Stimulated activated CD4-positive, alpha-beta T cell treated with anti-CD3 and anti-CD28 coated beads, TNF-alpha, amount 100 ng/mL, for 48 hours (primary cell): ENCODE measurements around the gene TM4SF1.

Experiments used
- DNase-seq, 3 donors: peaks; one replicate each; pipeline ENCODE4 v3.0.0-alpha.2; 2020; ENCODE audit warnings: low read depth in 3 of 3

The TM4SF1 gene, protein sequence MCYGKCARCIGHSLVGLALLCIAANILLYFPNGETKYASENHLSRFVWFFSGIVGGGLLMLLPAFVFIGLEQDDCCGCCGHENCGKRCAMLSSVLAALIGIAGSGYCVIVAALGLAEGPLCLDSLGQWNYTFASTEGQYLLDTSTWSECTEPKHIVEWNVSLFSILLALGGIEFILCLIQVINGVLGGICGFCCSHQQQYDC

DNA sequence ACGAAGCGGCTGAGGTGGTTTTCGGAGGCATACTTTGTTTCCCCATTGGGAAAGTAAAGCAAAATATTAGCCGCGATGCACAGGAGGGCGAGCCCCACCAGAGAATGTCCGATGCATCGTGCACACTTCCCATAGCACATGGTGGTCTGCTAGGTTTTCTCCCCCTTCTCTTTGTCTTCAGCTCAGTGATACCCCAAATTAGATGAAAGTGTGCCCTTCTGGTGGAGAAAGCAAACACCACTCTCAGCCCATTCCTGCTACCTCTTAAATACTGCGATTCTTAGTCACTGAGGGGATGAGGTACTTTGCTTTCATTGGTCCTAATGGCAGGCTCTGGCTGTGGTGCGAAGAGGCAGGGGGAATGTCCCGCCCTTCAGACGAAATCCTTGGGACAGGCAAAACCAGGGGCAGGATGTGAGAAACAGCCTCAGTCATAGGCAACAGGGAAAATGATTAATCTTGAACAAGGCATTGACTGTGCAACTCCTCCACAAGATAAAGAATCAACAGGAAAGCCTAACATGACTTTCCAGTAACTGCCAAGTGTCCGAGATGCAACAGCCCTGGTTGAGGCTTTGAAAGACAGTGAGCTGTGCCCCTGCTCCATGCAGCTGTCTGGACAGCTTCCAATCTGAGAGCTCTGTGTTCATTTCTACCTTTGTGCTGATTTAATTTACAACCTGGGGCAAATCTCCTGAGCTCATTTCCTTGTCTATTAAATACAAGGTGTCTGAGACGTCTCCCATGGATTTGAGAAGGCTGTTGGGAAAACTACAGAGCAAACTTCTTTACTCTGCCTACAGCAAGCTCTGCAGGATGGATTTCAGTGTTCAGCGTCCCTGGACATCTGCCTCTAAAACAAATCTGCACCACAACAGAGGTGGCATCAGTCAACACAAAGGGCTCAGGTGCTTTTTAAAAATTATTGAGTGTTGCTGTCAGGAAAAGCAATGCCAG, at the start of gene TM4SF1:
Gene TM4SF1, minus strand, starts transcription at position 242 of the 957 bp plus-strand sequence. Its CDS starts 102 bp downstream, at position 140.
- no peak for DNase-seq

DNA sequence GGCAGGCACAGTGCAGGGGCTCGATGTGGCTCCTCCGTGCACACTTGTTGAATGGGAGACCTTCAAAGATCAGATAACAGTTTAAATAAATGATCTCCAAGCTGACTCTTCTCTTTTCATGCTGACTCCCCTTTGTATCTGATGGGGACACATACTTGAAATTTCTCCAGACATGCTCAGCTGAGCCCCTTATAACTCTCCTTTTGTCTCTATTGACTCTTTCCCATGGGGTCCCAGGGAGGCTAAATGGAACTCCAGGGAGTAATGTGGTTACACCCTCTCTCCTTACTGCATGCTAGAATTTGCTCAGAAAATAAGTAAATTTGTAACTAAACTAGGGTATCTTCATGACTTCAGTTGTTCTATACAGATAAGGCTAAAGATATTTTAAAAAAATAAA, 48.9 kb upstream of the TM4SF1 start:
- no peak for DNase-seq

DNA sequence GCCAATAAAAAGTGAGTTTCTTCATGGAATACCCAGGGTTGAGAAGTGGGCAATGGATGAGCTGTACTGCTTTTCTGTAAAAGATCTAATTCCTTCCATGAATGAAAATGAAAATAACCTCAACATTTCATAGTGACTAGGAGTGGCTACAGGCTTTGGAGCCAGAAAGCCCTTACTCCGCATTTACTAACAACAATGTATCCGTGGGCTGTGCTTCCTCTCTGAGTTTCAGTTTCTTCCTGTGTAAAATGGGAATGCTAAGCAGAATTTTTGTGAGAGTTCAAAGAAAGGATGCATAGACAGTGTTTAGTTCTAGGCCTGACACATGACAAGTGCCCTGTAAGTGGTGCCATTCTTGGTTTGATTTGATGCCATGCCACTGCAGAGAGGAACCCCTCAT, 47.5 kb upstream of the TM4SF1 start:
- no peak for DNase-seq

DNA sequence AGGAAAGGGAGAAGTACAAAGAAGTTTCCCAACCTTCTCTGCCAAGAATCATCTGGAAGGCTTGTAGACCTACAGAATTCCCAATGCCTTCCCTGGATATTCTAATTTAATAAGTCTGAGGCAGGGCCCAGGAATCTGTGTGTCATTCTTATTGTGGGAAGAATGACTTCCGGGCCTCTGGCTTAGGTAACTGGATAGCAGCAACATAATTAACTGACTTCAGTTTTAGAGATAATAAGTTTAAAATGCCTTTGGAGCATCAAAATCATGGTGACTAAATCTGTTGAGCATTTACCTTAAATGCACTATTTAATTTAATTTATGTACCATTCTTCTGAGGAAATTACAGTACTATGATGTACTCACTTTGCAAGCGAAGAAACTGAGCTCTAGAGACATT, 44.3 kb upstream of the TM4SF1 start:
- no peak for DNase-seq

DNA sequence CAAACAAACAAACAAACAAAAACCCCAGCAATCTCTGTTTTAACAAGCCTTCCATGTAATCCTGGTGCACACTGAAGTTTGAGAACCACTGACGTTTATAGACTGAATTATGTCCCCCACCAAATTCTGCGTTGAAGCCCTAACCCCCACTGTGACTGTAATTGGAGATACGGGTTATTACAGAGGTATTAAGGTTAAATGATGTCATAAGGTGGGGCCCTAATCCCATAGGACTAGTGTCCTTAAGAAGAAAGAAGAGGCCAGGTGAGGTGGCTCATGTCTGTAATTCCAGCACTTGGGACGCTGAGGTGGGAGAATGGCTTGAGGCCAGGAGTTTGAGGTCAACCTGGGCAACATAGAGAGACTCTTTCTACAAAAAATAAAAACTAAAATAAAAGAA, 42.4 kb upstream of the TM4SF1 start:
- no peak for DNase-seq

DNA sequence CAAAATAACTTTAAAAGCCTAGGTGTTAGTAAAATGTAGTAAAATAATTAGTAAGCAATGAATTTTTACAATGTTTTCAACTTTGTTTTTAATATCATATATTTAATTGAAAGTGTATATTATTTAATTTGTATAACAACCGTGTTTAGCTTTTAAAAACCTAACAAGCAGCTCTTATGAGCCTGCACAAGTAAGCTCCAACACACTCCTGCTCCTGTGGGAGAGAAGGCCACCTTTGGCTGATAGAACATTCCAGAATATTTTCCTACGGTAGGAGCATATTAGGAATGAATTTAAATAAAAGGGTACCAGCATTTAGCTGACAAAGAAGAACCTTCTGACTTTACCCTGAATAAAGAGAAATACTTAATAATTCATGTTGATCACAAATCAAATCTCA, 40.3 kb upstream of the TM4SF1 start:
- DNase-seq = no peak

DNA sequence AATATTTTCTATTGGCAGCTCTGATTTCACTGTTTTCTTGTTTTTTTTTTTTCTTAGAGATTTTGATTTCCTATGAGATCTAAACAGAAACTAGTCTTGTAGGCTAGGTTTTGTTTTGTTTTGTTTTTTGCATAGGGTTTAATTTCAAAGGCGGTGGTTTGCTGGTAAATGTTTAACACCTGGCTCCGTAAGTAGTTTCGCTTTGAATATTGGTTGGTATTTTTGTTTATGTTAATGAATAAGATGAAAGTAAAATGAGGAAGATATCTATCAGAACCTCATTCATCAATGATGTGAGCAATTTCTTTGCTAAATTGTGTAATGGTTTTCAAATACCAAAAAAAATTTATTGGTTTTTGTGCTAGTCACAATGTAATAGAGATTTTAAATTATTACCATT, 39.7 kb upstream of the TM4SF1 start:
- DNase-seq = no peak

DNA sequence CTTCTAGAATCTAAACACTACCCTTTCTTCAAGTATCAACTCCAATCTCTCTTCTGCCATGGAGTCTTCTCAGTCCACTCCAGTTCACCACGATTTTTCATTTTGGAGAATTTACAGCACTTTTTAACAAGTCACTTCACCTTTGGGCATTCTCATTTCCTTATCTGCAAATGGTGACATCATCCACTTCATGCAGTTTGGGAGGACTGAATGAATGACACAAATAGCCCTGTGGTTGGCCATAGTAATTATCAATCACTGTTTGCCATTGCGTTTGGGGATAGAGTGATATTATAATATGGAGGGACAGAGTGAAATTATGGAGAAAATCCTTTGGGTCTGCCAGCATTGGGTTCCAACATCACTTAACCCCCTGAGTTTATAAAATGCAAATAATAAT, 38.0 kb upstream of the TM4SF1 start:
- no peak for DNase-seq

DNA sequence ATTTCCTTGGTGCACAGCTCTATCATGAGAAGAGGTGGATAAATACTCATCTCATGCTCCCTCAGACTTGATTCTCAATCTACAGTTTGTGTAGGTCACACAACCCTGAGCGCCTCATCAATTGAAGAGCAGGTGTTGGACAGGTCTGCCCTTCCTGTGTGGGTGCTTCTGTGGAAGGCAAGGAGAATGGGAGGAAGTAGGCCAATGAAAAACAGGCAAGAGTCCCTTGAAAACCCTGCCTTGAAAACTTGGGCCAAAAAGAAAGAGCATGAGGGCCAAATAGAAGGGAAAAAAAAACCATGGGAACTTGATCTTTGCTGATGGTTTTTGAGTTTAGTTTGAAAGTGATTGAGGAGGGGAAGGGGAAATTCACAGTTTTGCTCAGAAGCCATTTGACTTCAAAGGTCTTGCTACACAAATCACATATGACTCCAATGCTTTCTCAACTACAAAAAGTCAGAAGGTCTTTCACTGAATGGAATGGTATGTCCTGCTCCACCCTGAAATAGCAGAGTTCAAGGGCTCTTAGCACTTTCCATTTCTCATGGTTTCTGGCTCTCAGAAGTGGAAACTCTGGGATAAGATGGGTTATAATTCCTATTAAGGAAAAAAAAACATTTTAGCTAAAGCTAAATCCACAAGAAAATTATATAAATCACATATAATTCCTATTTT, 37.2 kb upstream of the TM4SF1 start:
- no peak for DNase-seq

DNA sequence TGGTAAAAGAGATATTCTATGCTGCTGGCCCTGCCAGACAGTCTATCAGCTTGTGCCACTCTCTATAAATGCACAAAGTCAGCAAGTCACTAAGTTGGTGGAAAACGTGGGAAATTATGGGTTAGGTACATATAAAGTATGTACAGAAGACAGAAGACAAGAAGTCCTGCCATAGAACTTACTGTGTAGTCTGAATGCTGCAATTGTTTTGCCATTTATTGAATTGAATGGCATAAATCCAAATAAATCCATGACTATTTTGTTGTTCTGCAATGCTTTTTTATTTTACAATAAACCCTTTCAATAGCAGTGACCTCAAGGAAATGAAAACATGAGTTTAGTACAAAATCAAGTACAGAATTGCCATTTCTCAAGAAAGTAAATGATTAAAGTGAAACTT, 34.1 kb upstream of the TM4SF1 start:
- DNase-seq = no peak

DNA sequence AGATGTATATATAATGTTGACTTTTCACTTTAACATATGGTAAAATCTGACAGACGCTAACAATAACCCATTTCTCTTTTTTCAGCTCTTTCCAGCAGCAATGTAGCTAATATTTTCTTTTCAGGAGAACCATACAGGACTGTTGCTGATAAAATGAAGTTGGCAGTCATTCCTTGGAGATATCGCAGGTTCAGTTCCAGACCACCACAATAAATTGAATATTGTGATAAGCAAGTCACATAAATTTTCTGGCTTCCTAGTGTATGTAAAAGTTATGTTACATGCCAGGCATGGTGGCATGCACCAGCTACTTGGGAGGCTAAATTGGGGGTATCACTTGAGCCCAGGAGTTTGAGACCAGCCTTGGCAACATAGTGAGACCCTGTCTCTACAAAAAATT, 31.9 kb upstream of the TM4SF1 start:
- DNase-seq = no peak

DNA sequence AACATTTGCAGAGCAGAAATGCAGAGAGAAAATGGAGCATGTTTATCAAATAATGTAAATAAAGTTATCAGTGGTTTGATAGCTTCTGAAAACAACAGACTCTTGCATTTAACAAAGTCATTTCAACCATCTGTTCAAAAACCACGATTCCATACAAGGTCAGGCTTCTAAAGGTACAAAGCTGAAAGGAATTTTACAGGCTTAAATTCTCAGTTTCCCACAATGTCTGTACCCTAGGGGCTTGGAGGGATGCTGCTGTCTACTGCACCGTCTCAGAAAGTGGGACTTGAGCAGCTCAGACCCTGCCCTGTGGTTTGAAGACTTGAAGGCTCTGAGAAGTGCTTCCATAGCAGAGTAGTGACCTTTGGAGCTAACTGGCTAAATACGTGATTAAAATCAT, 30.4 kb upstream of the TM4SF1 start:
- DNase-seq = no peak

DNA sequence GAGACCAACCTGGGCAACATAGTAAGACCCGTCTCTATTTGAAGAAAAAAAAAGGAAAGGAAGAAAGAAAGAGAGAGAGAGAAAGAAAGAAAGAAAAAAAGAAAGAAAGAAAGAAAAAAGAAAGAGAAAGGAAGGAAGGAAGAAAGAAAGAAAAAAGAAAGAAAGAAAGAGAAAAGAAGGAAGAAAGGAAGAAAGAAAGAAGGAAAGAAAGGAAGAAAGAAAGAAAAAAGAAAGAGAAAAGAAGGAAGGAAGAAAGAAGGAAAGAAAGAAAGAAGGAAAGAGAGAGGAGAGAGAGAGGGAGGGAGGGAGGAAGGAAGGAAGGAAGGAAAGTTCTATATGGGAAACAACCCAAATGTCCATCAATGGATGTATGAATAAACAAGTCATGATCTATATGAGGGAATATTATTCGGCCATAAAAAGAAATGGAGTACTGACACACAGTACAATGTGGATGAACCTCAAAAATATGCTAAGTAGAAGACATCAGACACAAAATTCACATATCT, 28.8 kb upstream of the TM4SF1 start:
- no peak for DNase-seq

DNA sequence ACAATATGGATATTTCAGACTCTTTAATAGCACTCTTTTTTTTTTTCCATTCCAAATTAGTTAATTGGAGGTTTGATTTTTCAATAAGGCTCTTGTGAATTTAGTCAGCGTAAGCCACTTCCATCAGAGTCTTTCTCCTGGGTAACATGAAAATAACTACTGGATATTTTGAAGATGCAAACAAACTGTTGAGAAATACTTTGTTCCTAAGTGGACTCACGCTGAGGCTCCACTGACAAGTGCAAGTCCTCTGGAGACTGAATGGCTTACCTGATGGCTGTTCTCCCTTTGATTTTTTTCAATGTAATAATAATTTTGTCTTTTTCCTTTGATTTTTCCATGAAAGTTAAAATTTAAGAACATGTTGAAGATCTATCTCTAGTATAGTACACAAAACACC, 26.0 kb upstream of the TM4SF1 start:
- no peak for DNase-seq

DNA sequence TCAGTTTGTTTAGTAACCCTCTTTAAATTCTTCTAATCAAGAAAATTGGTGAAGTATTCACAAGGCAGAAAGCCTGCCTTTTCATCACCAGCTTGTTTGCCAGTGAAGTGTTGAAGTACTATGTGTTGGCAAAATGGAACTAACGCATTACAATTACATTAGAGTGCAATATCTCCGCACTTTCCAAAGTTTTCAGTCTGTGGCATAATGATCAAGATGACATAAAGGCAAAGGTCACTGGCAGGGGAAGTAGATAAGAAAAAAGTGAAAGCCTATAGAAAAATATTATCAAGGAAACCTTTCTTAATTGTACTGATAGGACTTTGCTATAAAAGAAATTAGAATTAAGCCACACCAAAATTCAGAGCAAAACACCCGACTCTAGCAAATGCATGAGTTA, 25.0 kb upstream of the TM4SF1 start:
- DNase-seq = no peak

DNA sequence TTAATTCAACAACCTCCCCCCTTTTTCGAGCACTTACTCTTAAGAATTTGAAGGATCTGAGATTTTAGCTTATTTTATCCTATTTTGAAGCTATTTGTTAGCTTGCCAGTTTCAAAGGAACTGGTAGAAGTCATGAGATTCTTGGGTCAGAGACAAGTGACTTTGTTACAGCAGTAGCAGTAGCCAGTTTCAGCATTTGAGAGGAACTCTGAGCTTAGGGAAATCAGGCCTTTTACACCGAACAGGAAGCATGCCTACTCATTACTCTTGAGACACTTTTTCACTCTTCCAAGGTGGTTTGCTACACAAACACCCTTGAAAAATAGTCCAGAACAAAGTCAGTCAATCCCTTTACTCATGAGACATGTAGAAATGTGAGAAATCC, 24.5 kb upstream of the TM4SF1 start:
- DNase-seq = no peak

DNA sequence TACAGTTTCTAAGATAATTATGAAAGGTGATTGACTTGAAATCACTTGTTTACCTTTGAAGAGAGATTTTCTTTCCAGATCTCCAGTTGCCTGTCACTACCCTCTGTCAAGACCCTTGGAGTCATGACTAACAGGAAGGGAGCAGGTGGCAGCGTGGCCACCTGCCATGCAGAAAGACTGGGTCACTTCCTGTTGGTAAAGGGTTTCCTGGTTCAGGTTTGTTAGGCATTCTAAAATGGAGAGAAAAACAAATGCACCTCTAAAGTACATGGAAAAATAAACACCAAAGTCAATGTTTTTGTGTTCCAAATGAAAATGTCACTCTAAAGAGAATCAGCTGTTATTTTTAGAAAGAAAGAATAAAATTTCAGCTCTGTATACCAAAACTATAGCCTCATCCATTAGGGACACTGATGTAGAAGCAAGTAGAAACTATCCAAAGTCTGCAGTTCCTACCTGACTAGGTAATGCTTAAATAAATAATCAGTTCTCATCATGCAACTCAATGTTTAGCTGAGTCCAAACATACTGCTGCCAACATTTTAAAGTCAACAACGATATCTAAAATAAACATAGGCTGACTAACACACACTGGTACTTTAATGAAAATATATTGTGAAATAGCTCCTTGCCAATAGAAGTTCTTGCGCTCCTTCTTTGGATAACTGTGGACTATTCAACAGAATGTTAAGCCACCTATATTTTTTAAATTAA, 23.9 kb upstream of the TM4SF1 start:
- DNase-seq = no peak

DNA sequence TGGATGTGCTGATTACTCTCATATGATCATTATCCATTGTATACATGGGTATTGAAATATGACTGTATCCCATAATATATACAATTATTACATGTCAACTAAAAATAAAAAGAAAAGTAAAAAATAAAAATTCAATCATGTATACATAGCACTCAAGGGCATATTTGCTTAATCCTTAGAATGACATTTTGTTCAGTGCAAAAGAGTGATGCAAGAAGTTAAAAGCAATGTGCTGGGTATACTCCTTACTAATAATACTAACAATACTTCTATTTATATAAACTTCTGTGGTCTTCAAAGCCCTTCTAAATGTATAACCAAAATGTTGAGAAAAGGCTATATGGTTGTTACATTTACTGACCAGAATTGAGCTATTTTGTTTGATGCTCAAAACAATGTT, 23.2 kb upstream of the TM4SF1 start:
- no peak for DNase-seq

DNA sequence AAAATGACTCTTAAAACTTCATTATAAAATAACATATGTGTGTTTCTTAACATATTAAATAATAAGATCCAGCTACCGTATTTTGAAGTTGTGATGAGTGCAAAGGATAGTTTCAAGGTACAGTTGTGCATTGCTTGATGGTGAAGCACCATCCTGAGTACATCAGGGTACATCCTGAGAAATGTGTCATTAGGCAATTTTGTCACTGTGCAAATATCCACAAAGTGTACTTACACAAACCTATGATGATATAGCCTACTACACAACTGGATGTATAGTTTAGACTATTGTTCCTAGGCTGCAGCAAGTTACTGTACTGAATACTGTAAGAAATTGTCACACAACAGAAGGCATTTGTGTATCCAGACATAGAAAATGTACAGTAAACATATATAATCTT, 20.8 kb upstream of the TM4SF1 start:
- no peak for DNase-seq

DNA sequence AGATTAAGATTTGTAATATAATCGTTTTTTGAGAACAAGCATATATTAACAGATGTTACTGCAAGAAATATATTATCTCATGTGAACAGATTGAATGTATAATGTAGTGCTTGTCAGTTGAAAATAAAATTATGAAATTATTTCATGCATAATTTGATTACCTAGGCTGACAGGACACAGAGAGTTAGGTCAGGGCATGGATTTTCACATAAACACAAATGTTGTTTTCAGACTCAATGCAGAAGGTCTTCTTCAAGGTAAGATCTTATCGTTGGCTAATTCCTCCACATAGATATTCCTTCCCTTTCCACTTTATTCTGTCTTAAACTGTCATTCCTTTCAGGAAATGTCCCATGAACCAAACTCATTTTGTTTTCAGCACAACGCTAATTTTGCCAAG, 20.1 kb upstream of the TM4SF1 start:
- DNase-seq = no peak

DNA sequence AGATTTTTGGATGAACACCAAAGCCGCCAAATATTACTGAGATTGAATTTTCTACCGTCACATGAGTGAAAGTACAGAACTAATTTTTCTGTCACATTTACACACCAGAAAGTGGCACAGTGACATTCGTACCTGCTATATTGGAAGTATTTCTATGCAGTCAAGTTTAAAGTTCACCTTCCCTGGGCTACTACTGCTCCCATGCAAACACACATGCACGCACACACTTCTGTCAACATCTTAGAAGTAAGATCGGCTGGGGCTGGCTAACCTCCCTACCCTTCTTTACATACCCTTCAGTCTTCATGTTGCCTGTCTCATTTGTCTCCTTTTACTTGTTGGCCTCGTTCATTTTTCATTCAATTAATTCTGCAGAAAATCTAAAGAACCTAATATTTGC, 19.0 kb upstream of the TM4SF1 start:
- no peak for DNase-seq
